Measurements from ENCODE around the gene PZP. TPM values are rescaled to one million over a fixed set of nuclear protein-coding genes. Genes with fewer than 3 reads are reported as not detected.
"Not testable (repeated sequence)": the region's sequence is repeated elsewhere in the genome, so short reads cannot be mapped to it uniquely, and the experiment has no call there.

PZP gene
- 1 to 10 TPM; 1.3 to 2.9 (median 2.4) TPM for polyA plus RNA-seq (ENCODE audit: insufficient read depth in 1 of 5, insufficient read length in 5 of 5, low replicate concordance in 1 of 5)
- long read RNA-seq, donor 1: 0 reads
- long read RNA-seq, donor 2: 0 reads
- long read RNA-seq, donor 3: 0 reads
- long read RNA-seq, donor 4: 0 reads
- long read RNA-seq, donor 5: 0 reads
- long read RNA-seq, donor 6: 0 reads
- long read RNA-seq, donor 7: 0 reads
- long read RNA-seq, donor 8: 0 reads

GRCh38 chr12:9208229-9208628, at the start of gene PZP:
Gene PZP (minus strand): TSS chr12:9208395. CDS start chr12:9208341, 54 bp downstream.
- DNase-seq: no peak

- no peak for DNase-seq
Observed at GRCh38 chr12:9256758-9257405, 48.7 kb upstream of the PZP start.

- DNase-seq: peak in 1 of 2 donors; percentile 21
Observed at GRCh38 chr12:9256341-9256740, 48.1 kb upstream of the PZP start.

- no peak for DNase-seq
Observed at GRCh38 chr12:9255837-9256236, 47.6 kb upstream of the PZP start.

GRCh38 chr12:9253464-9253863, 45.3 kb upstream of the PZP start:
- DNase-seq: no peak

- DNase-seq: not testable (repeated sequence)
Observed at GRCh38 chr12:9252791-9253190, 44.6 kb upstream of the PZP start.

- no peak for DNase-seq
Observed at GRCh38 chr12:9252256-9252655, 44.1 kb upstream of the PZP start.

- no peak for DNase-seq
Observed at GRCh38 chr12:9248435-9248834, 40.2 kb upstream of the PZP start.

GRCh38 chr12:9244894-9245293, 36.7 kb upstream of the PZP start:
- no peak for DNase-seq

GRCh38 chr12:9243999-9244649, 35.9 kb upstream of the PZP start:
- no peak for DNase-seq

GRCh38 chr12:9241301-9241700, 33.1 kb upstream of the PZP start:
- DNase-seq: no peak

- no peak for DNase-seq
Observed at GRCh38 chr12:9240776-9241175, 32.6 kb upstream of the PZP start.

- DNase-seq: not testable (repeated sequence)
Observed at GRCh38 chr12:9240004-9240635, 31.9 kb upstream of the PZP start.

- DNase-seq: no peak
Observed at GRCh38 chr12:9237286-9237685, 29.1 kb upstream of the PZP start.

- DNase-seq: no peak
Observed at GRCh38 chr12:9235519-9235918, 27.3 kb upstream of the PZP start.

GRCh38 chr12:9227950-9228349, 19.8 kb upstream of the PZP start:
- DNase-seq: peak; percentile 38 to 61

GRCh38 chr12:9223830-9224229, 15.6 kb upstream of the PZP start:
- DNase-seq: no peak

GRCh38 chr12:9221483-9221882, 13.3 kb upstream of the PZP start:
- peak; percentile 76 to 84 for DNase-seq

- not testable (repeated sequence) for DNase-seq
Observed at GRCh38 chr12:9221011-9221410, 12.8 kb upstream of the PZP start.

- no peak for DNase-seq
Observed at GRCh38 chr12:9214534-9214933, 6.3 kb upstream of the PZP start.

- no peak for DNase-seq
Observed at GRCh38 chr12:9211687-9212086, 3.5 kb upstream of the PZP start.

GRCh38 chr12:9204380-9204779, 3.8 kb downstream of the PZP start:
- DNase-seq: no peak

GRCh38 chr12:9198012-9198411, 10.2 kb downstream of the PZP start:
- no peak for DNase-seq
